A549 (cell line): ENCODE measurements around the gene HLA-DOA. TPM values are rescaled to one million over a fixed set of nuclear protein-coding genes. Genes with fewer than 3 reads are reported as not detected.

Experiments
- ATAC-seq, 2 experiments: fragments of 200-7000 bp in 1 of 2; fragments of >200 bp in 1 of 2; cut with Nextera tagmentation in 1 of 2; cut with Tn5 transposase in 1 of 2; 3 replicates each; pipeline versions ENCODE4 v1.8.0 to v1.9.1; 2018 to 2020; ENCODE audit warnings: mild to moderate bottlenecking in 1 of 2, moderate library complexity in 1 of 2
- CTCF ChIA-PET: fragments of 300-600 bp; sonication (Branson Sonifier 250); formaldehyde crosslinking; extraction: SDS; loops from one replicate; lab custom pipeline; 2021; ENCODE audit warnings: antibody characterized with exemption, inconsistent platforms; lab: Yijun Ruan, JAX
- POLR2A ChIA-PET: fragments of 350-600 bp; formaldehyde crosslinking; extraction: SDS; loops from one replicate; lab custom pipeline; 2021; ENCODE audit warnings: antibody characterized with exemption, inconsistent platforms; lab: Yijun Ruan, JAX
- DNase-seq, 2 experiments: peaks; one replicate each; pipeline versions ENCODE4 v3.0.0 to v3.0.0-alpha.2; 2011 to 2016; ENCODE audit warnings: low read depth in 1 of 2, low spot score in 1 of 2
- FAIRE-seq: peaks from 2 replicates; lab custom pipeline; 2011; peaks lifted over from hg19 to GRCh38; lab: Jason Lieb, UNC
- H3K27ac ChIP-seq, 2 experiments: fragments of >200 bp; sonication (Bioruptor Twin); formaldehyde crosslinking; 3 replicates each; pipeline ENCODE4 v1.5.1; 2016 to 2017
- H3K4me1 ChIP-seq: fragments of >200 bp; sonication (Bioruptor Twin); formaldehyde crosslinking; 3 replicates; pipeline ENCODE4 v1.6.1; 2016
- H3K4me2 ChIP-seq: fragments of >200 bp; sonication (Bioruptor Twin); formaldehyde crosslinking; 3 replicates; pipeline ENCODE4 v1.6.1; 2016
- H3K4me3 ChIP-seq: fragments of >200 bp; sonication (Bioruptor Twin); formaldehyde crosslinking; 3 replicates; pipeline ENCODE4 v1.5.1; 2016
- H3K9me3 ChIP-seq: fragments of >200 bp; sonication (Bioruptor Twin); formaldehyde crosslinking; 3 replicates; pipeline ENCODE4 v1.6.1; 2016
- BCL3 ChIP-seq: fragments of >200 bp; sonication (Bioruptor Twin); formaldehyde crosslinking; IDR thresholded peaks from 3 replicates; pipeline ENCODE4 v1.6.1; 2016
- CBX2 ChIP-seq: fragments of 200-600 bp; sonication (generic); IDR thresholded peaks from 2 replicates; pipeline ENCODE4 v1.6.1; 2016; ENCODE audit warnings: low read depth, mild to moderate bottlenecking, borderline replicate concordance
- CHD2 ChIP-seq: fragments of 150-350 bp; IDR thresholded peaks from 2 replicates; pipeline ENCODE4 v1.6.1; 2014; ENCODE audit warnings: low read length; ENCODE audit not compliant: partially characterized antibody
- ELK1 ChIP-seq: fragments of 150-350 bp; IDR thresholded peaks from 2 replicates; pipeline ENCODE4 v1.6.1; 2014; ENCODE audit warnings: low read depth, mild to moderate bottlenecking, low read length
- FOSL2 ChIP-seq, 2 experiments: fragments of 450-650 bp in 1 of 2; fragments of >200 bp in 1 of 2; sonication (Bioruptor Twin) in 1 of 2; formaldehyde crosslinking; IDR thresholded peaks; 2 replicates each; pipeline versions ENCODE4 v1.5.0 to v1.6.1; 2016 to 2020; ENCODE audit warnings: mild to moderate bottlenecking in 1 of 2, moderate library complexity in 1 of 2
- HEYL ChIP-seq: fragments of 250-450 bp; sonication (Bioruptor Pico); IDR thresholded peaks from 2 replicates; pipeline ENCODE4 v1.8.0; 2021; ENCODE audit warnings: mild to moderate bottlenecking, moderate library complexity
- HOXB5 ChIP-seq: fragments of 250-450 bp; sonication (Bioruptor Pico); IDR thresholded peaks from 2 replicates; pipeline ENCODE4 v1.5.0; 2020; ENCODE audit warnings: mild to moderate bottlenecking, moderate library complexity
- JUN ChIP-seq, 2 experiments: fragments of >200 bp; sonication (Bioruptor Twin); formaldehyde crosslinking; IDR thresholded peaks; 2 replicates in 1 of 2; 3 replicates in 1 of 2; pipeline ENCODE4 v1.6.1; 2016 to 2017
- JUNB ChIP-seq: fragments of >200 bp; sonication (Bioruptor Twin); formaldehyde crosslinking; IDR thresholded peaks from 2 replicates; pipeline ENCODE4 v1.6.1; 2016
- MAX ChIP-seq: IDR thresholded peaks from 2 replicates; pipeline ENCODE4 v1.6.1; 2012
- MAZ ChIP-seq: fragments of 150-350 bp; IDR thresholded peaks from 2 replicates; pipeline ENCODE4 v1.6.1; 2014; ENCODE audit warnings: antibody characterized with exemption, low read depth, low read length, borderline replicate concordance
- NFE2L2 ChIP-seq: fragments of 150-350 bp; conservative IDR thresholded peaks from 2 replicates; pipeline ENCODE4 v1.6.1; 2014; ENCODE audit warnings: low read length
- NPAS2 ChIP-seq: fragments of 250-450 bp; sonication (Bioruptor Pico); IDR thresholded peaks from 2 replicates; pipeline ENCODE4 v1.8.0; 2022; ENCODE audit warnings: mild to moderate bottlenecking, moderate library complexity, borderline replicate concordance
- POLR2AphosphoS2 ChIP-seq: conservative IDR thresholded peaks from 2 replicates; pipeline ENCODE4 v1.6.1; 2012; ENCODE audit warnings: low read length, improper control_type of control experiment, inconsistent platforms
- RAD21 ChIP-seq, 2 experiments: fragments of >200 bp in 1 of 2; sonication (Bioruptor Twin) in 1 of 2; formaldehyde crosslinking in 1 of 2; IDR thresholded peaks in 1 of 2; conservative IDR thresholded peaks in 1 of 2; 2 replicates in 1 of 2; 3 replicates in 1 of 2; pipeline ENCODE4 v1.6.1; 2012 to 2018; ENCODE audit warnings: inconsistent platforms in 1 of 2
- RARB ChIP-seq: fragments of 250-450 bp; sonication (Bioruptor Pico); IDR thresholded peaks from 2 replicates; pipeline ENCODE4 v1.8.0; 2021; ENCODE audit warnings: mild to moderate bottlenecking, moderate library complexity
- RCOR1 ChIP-seq: fragments of 150-350 bp; IDR thresholded peaks from 2 replicates; pipeline ENCODE4 v1.6.1; 2014; ENCODE audit warnings: antibody characterized with exemption, low read length, low read depth
- REST ChIP-seq: fragments of 200-600 bp; sonication (generic); IDR thresholded peaks from 2 replicates; pipeline ENCODE4 v1.6.1; 2016; ENCODE audit warnings: antibody characterized with exemption, mild to moderate bottlenecking, moderate library complexity
- SREBF2 ChIP-seq: fragments of 450-650 bp; IDR thresholded peaks from 2 replicates; pipeline ENCODE4 v1.6.1; 2014; ENCODE audit warnings: mild to moderate bottlenecking, moderate library complexity
- TFCP2L1 ChIP-seq: fragments of 250-450 bp; sonication (Bioruptor Pico); IDR thresholded peaks from 2 replicates; pipeline ENCODE4 v1.5.0; 2021; ENCODE audit warnings: mild to moderate bottlenecking
- TP53 ChIP-seq: fragments of 250-450 bp; sonication (Bioruptor Pico); IDR thresholded peaks from 2 replicates; pipeline ENCODE4 v1.5.0; 2021; ENCODE audit warnings: mild to moderate bottlenecking, moderate library complexity
- USF2 ChIP-seq: fragments of 450-650 bp; IDR thresholded peaks from 2 replicates; pipeline ENCODE4 v1.6.1; 2014; ENCODE audit warnings: antibody characterized with exemption
- ZSCAN20 ChIP-seq: fragments of 250-450 bp; sonication (Bioruptor Pico); IDR thresholded peaks from 2 replicates; pipeline ENCODE4 v1.8.0; 2022; ENCODE audit warnings: mild to moderate bottlenecking, moderate library complexity
- WGBS: methylation state at CpG from one replicate; pipeline ENCODE4 v1.1.6; 2017; ENCODE audit errors: missing lambda C conversion rate; 5-methylcytosine and 5-hydroxymethylcytosine counted together
- polyA plus RNA-seq, 4 experiments: library from polyadenylated mRNA; depleted of rRNA in 3 of 4; stranded (reverse); fragments of >200 nt; fragmentation: RNase III in 1 of 4; extraction: RNeasy Plus Mini Kit Qiagen cat#74134 plus additional on column Dnase treatment in 1 of 4; gene quantifications; 2 replicates in 3 of 4; 3 replicates in 1 of 4; pipeline ENCODE4 v1.2.3, GENCODE V29; 2011 to 2017

Gene HLA-DOA
- polyA plus RNA-seq, 2 of the 4 experiments (the other 2 are of a cell fraction): 0.03 to 0.27 TPM

- TF ChIP-seq RAD21 (conservative IDR thresholded peaks at IDR 0.05 in 1 of 2, IDR thresholded peaks at IDR 0.05 in 1 of 2) (no peak), FOSL2 (IDR thresholded peaks at IDR 0.05) (no peak), FOSL2 (CRISPR knock-in tag; IDR thresholded peaks at IDR 0.05) (peak; percentile 93), JUNB (no peak), ZSCAN20 (CRISPR knock-in tag) (no peak), HEYL (no peak)
Measured at GRCh38 chr6:32971581-32972352, 37.6 kb downstream of the HLA-DOA start (continued).

GRCh38 chr6:32971242-32971580 lies 38.2 kb downstream of the HLA-DOA start:
- no peak for FAIRE-seq
- Histone ChIP-seq H3K4me1 (peaks cover 22% of the 10 kb centered on the region), H3K9me3 (no peaks in the 10 kb centered on the region)
- TF ChIP-seq TFCP2L1 (CRISPR knock-in tag) (peak; percentile 1; the same call in 1 of the 2 replicates), RARB (CRISPR knock-in tag) (0 out of 2 replicates have a peak, but pooled peaks have one; percentile 17), JUN (IDR thresholded peaks at IDR 0.05) (no peak)
- TF ChIP-seq, all 56 proteins: peak for 2
- no peak for DNase-seq
- ATAC-seq: no peak
- ChIA-PET CTCF (interaction anchor here (0.8 to 4.8 kb wide), 5 partner anchors 9 to 277 kb away, joined by 3 to 52 read pairs (median 5); partner anchors contain the start of gene HLA-DMA), POLR2A (interaction anchor here (0.7 to 5.0 kb wide), 20 partner anchors 8 to 843 kb away, joined by 4 to 127 read pairs (median 8); partner anchors contain the start of genes ATF6B, HLA-DMA, HLA-DMB and PSMB9)
- peak overlapping the region; percentile 95 for H3K4me2 ChIP-seq
- whole genome bisulfite sequencing: 2% methylated on average over 14 of the region's 15 CpGs
- H3K27ac ChIP-seq: peak overlapping the region; percentile 99 to 100
- H3K4me3 ChIP-seq: peak overlapping the region; percentile 71

GRCh38 chr6:32970413-32971241 lies 38.8 kb downstream of the HLA-DOA start:
- FAIRE-seq: no peak
- peak; percentile 10 to 18; a peak in 4 of 6 replicates for ATAC-seq
- WGBS: 1% methylated on average over 16 of the region's 43 CpGs
- CTCF ChIA-PET: interaction anchor here (2.2 to 4.8 kb wide), 2 partner anchors 14 to 18 kb away, joined by 7 to 52 read pairs; partner anchors contain the start of gene HLA-DMA
- Histone ChIP-seq H3K4me1 (peaks cover 22% of the 10 kb centered on the region), H3K9me3 (no peaks in the 10 kb centered on the region), H3K4me2 (peak overlapping the region; percentile 95), H3K27ac (peak overlapping the region; percentile 99 to 100), H3K4me3 (peak overlapping the region; percentile 71)
- DNase-seq: peak; percentile 44 to 87
- POLR2A ChIA-PET: interaction anchor here (0.6 to 5.0 kb wide), 11 partner anchors 11 to 775 kb away, joined by 4 to 127 read pairs (median 9); partner anchors contain the start of genes PSMB9, RING1, TAP1 and TAP2
- TF ChIP-seq USF2 (no peak), POLR2AphosphoS2 (no peak), REST (no peak), RCOR1 (no peak), MAZ (no peak), RAD21 (conservative IDR thresholded peaks at IDR 0.05 in 1 of 2, IDR thresholded peaks at IDR 0.05 in 1 of 2) (no peak), CBX2 (no peak), TFCP2L1 (CRISPR knock-in tag) (peak; percentile 15; the same call in 1 of the 2 replicates), CHD2 (peak; percentile 59), NPAS2 (CRISPR knock-in tag) (no peak), HEYL (no peak), SREBF2 (no peak), NFE2L2 (no peak), HOXB5 (no peak), BCL3 (0 out of 3 replicates have a peak, but pooled peaks have one; percentile 6), MAX (no peak; the same call in 1 of the 2 replicates), ELK1 (no peak), TP53 (CRISPR knock-in tag) (0 out of 2 replicates have a peak, but pooled peaks have one; percentile 64)
